HL-60 (cell line): Measurements from ENCODE around the gene BAG3.

Source experiments
- POLR2AphosphoS5 ChIP-seq: IDR thresholded peaks from 2 replicates; pipeline ENCODE4 v1.6.1; 2012; ENCODE audit warnings: low read depth
- SPI1 ChIP-seq: IDR thresholded peaks from 2 replicates; pipeline ENCODE4 v1.6.1; 2012; ENCODE audit warnings: low read depth, mild to moderate bottlenecking, borderline replicate concordance
- TF ChIP-seq, protein P1 (sequence below): IDR thresholded peaks from one replicate; pipeline ENCODE4 v1.5.1; 2011; ENCODE audit warnings: low read length, control low read depth, inconsistent platforms; ENCODE audit not compliant: insufficient read depth

GRCh38 chr10:119675483-119676170, 24.4 kb downstream of the BAG3 start:
- TF ChIP-seq, protein P1, sequence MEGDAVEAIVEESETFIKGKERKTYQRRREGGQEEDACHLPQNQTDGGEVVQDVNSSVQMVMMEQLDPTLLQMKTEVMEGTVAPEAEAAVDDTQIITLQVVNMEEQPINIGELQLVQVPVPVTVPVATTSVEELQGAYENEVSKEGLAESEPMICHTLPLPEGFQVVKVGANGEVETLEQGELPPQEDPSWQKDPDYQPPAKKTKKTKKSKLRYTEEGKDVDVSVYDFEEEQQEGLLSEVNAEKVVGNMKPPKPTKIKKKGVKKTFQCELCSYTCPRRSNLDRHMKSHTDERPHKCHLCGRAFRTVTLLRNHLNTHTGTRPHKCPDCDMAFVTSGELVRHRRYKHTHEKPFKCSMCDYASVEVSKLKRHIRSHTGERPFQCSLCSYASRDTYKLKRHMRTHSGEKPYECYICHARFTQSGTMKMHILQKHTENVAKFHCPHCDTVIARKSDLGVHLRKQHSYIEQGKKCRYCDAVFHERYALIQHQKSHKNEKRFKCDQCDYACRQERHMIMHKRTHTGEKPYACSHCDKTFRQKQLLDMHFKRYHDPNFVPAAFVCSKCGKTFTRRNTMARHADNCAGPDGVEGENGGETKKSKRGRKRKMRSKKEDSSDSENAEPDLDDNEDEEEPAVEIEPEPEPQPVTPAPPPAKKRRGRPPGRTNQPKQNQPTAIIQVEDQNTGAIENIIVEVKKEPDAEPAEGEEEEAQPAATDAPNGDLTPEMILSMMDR = no peak
- TF ChIP-seq SPI1 = no peak
- no peak for TF ChIP-seq POLR2AphosphoS5
